NB4 (cell line): ENCODE results near the gene SMCO2.

Experiments
- DNase-seq: peaks from one replicate; pipeline ENCODE4 v3.0.0; 2010; ENCODE audit warnings: low read depth
- H3K4me3 ChIP-seq: one replicate; pipeline ENCODE4 v1.5.1; 2011; ENCODE audit warnings: mild to moderate bottlenecking, low read depth, low read length, moderate library complexity
- CTCF ChIP-seq: IDR thresholded peaks from one replicate; pipeline ENCODE4 v1.5.1; 2012; ENCODE audit warnings: low read depth, low read length
- MAX ChIP-seq: IDR thresholded peaks from 2 replicates; pipeline ENCODE4 v1.6.1; 2011; ENCODE audit warnings: low read depth, low read length
- MYC ChIP-seq: IDR thresholded peaks from 2 replicates; pipeline ENCODE4 v1.6.1; 2011; ENCODE audit warnings: low read depth, low read length
- POLR2A ChIP-seq: IDR thresholded peaks from 2 replicates; pipeline ENCODE4 v1.6.1; 2011; ENCODE audit warnings: mild to moderate bottlenecking; ENCODE audit not compliant: insufficient read length; ENCODE audit errors: extremely low read depth

SMCO2 gene

GRCh38 chr12:27447761-27448160, 1.2 kb downstream of the SMCO2 start:
- no peak overlapping the region for H3K4me3 ChIP-seq
- TF ChIP-seq CTCF, result no peak
- no peak for TF ChIP-seq POLR2A
- TF ChIP-seq MYC, result no peak
- no peak for TF ChIP-seq MAX
- no peak for DNase-seq

GRCh38 chr12:27449026-27449425, 2.5 kb downstream of the SMCO2 start:
- no peak for DNase-seq
- TF ChIP-seq CTCF (no peak), POLR2A (no peak), MAX (no peak), MYC (no peak)
- no peak overlapping the region for H3K4me3 ChIP-seq

GRCh38 chr12:27449893-27450534, 3.5 kb downstream of the SMCO2 start:
- H3K4me3 ChIP-seq, result no peak overlapping the region
- no peak for DNase-seq
- TF ChIP-seq CTCF, result no peak
- no peak for TF ChIP-seq MAX
- no peak for TF ChIP-seq MYC
- TF ChIP-seq POLR2A, result no peak

GRCh38 chr12:27451036-27451825, 4.7 kb downstream of the SMCO2 start:
- no peak overlapping the region for H3K4me3 ChIP-seq
- no peak for DNase-seq
- TF ChIP-seq MAX (no peak), MYC (no peak), POLR2A (no peak), CTCF (no peak)

- no peak overlapping the region for H3K4me3 ChIP-seq
- no peak for TF ChIP-seq MYC
- TF ChIP-seq MAX, result no peak
- DNase-seq, result no peak
Measured at GRCh38 chr12:27453421-27453820, 6.9 kb downstream of the SMCO2 start.

GRCh38 chr12:27455589-27455988, 9.1 kb downstream of the SMCO2 start:
- no peak overlapping the region for H3K4me3 ChIP-seq
- TF ChIP-seq MAX (no peak), POLR2A (no peak), CTCF (no peak), MYC (no peak)
- no peak for DNase-seq
